Tibial artery (tissue), 4 donors: ENCODE measurements around the gene KIF26A.

ENCODE experiments used
- DNase-seq, 2 donors: peaks; one replicate each; pipeline ENCODE4 v3.0.0-alpha.2; 2019
- H3K27ac ChIP-seq, 2 donors: fragments of 200-600 bp; sonication (generic) in 1 of 2; 1 replicate in 1 of 2; 2 replicates in 1 of 2; pipeline ENCODE4 v1.5.1; 2018 to 2019; ENCODE audit warnings: mild to moderate bottlenecking in 1 of 2
- H3K27me3 ChIP-seq, 2 donors: fragments of 200-600 bp; sonication (generic) in 1 of 2; one replicate each; pipeline versions ENCODE4 v1.5.1 to v1.6.0; 2016 to 2019
- H3K36me3 ChIP-seq, 3 donors: fragments of 200-600 bp; sonication (generic) in 2 of 3; one replicate each; pipeline ENCODE4 v1.5.1; 2016 to 2019; ENCODE audit warnings: mild to moderate bottlenecking in 2 of 3
- H3K4me1 ChIP-seq, 4 donors: fragments of 200-600 bp; sonication (generic) in 2 of 4; 1 replicate in 3 of 4; 2 replicates in 1 of 4; pipeline ENCODE4 v1.5.1; 2016 to 2019
- H3K4me3 ChIP-seq, 2 donors: fragments of 200-600 bp; sonication (generic) in 1 of 2; 1 replicate in 1 of 2; 2 replicates in 1 of 2; pipeline ENCODE4 v1.5.1; 2018 to 2019; ENCODE audit warnings: mild to moderate bottlenecking in 2 of 2
- H3K9me3 ChIP-seq, 3 donors: fragments of 200-600 bp; sonication (generic) in 1 of 3; one replicate each; pipeline ENCODE4 v1.5.1; 2016 to 2019
- CTCF ChIP-seq, 2 experiments: fragments of 200-600 bp in 1 of 2; fragments of 450-650 bp in 1 of 2; IDR thresholded peaks; one replicate each; pipeline ENCODE4 v1.5.1; 2017 to 2019; ENCODE audit warnings: antibody characterized with exemption in 2 of 2, mild to moderate bottlenecking in 1 of 2, moderate library complexity in 1 of 2
- intact Hi-C: fragments of 100-400 bp; cut with DNase I; formaldehyde crosslinking; loops from one replicate; pipeline ENCODE4 v1.15.0; 2023; ENCODE audit warnings: low total_unique reads

The KIF26A gene

GRCh38 chr14:104100171-104101085 is 38.0 kb upstream of the KIF26A start:
- no peak overlapping the region for H3K4me3 ChIP-seq
- H3K9me3 ChIP-seq: no peaks in the 10 kb centered on the region
- no peak overlapping the region for H3K27ac ChIP-seq
- TF ChIP-seq CTCF (IDR thresholded peaks at IDR 0.05): no peak
- peak in 1 of 2 donors; percentile 60 for DNase-seq
- intact Hi-C loops: no loop called here
- H3K4me1 ChIP-seq: peaks cover 0 to 4% (median 0%) of the 10 kb centered on the region in 4 donors
- H3K36me3 ChIP-seq: no peaks in the 10 kb centered on the region
- peaks cover 0 to 37% of the 10 kb centered on the region in 2 donors for H3K27me3 ChIP-seq

GRCh38 chr14:104101086-104101621 is 37.2 kb upstream of the KIF26A start:
- Histone ChIP-seq H3K27me3 (peaks cover 0 to 37% of the 10 kb centered on the region in 2 donors), H3K4me3 (no peak overlapping the region), H3K36me3 (no peaks in the 10 kb centered on the region), H3K27ac (no peak overlapping the region), H3K4me1 (peaks cover 0 to 4% (median 0%) of the 10 kb centered on the region in 4 donors), H3K9me3 (no peaks in the 10 kb centered on the region)
- intact Hi-C loops: no loop called here
- DNase-seq: peak in 1 of 2 donors; percentile 63
- no peak for TF ChIP-seq CTCF (IDR thresholded peaks at IDR 0.05)

- no peaks in the 10 kb centered on the region for H3K9me3 ChIP-seq
- peaks cover 0 to 4% (median 0%) of the 10 kb centered on the region in 4 donors for H3K4me1 ChIP-seq
- H3K27me3 ChIP-seq: peaks cover 0 to 40% of the 10 kb centered on the region in 2 donors
- no peaks in the 10 kb centered on the region for H3K36me3 ChIP-seq
- intact Hi-C loops: no loop called here
- no peak overlapping the region for H3K4me3 ChIP-seq
- peak in 1 of 2 donors; percentile 51 for DNase-seq
- no peak overlapping the region for H3K27ac ChIP-seq
- TF ChIP-seq CTCF (IDR thresholded peaks at IDR 0.05): no peak
Observed at GRCh38 chr14:104101651-104102281, 36.6 kb upstream of the KIF26A start.

- no peak for TF ChIP-seq CTCF (IDR thresholded peaks at IDR 0.05)
- intact Hi-C loops: no loop called here
- Histone ChIP-seq H3K4me3 (no peak overlapping the region), H3K27ac (no peak overlapping the region), H3K36me3 (no peaks in the 10 kb centered on the region), H3K27me3 (peaks cover 0 to 45% of the 10 kb centered on the region in 2 donors), H3K9me3 (no peaks in the 10 kb centered on the region), H3K4me1 (peaks cover 0 to 4% (median 0%) of the 10 kb centered on the region in 4 donors)
- DNase-seq: peak in 1 of 2 donors; percentile 45
Observed at GRCh38 chr14:104102282-104102914, 36.0 kb upstream of the KIF26A start.

GRCh38 chr14:104103061-104103445 is 35.3 kb upstream of the KIF26A start:
- peaks cover 0 to 4% (median 0%) of the 10 kb centered on the region in 4 donors for H3K4me1 ChIP-seq
- H3K36me3 ChIP-seq: no peaks in the 10 kb centered on the region
- H3K9me3 ChIP-seq: no peaks in the 10 kb centered on the region
- DNase-seq: peak in 1 of 2 donors; percentile 53
- intact Hi-C loops: no loop called here
- TF ChIP-seq CTCF (IDR thresholded peaks at IDR 0.05): no peak
- H3K27me3 ChIP-seq: peaks cover 0 to 51% of the 10 kb centered on the region in 2 donors
- no peak overlapping the region for H3K27ac ChIP-seq
- H3K4me3 ChIP-seq: no peak overlapping the region
